Activated CD4-positive, alpha-beta memory T cell treated with anti-CD3 and anti-CD28 coated beads, Interleukin-2, amount 10 ng/mL, durations not matched to agents 7 days and 5 days (primary cell): Measurements from ENCODE around the gene IDE. TPM values are rescaled to one million over a fixed set of nuclear protein-coding genes. Genes with fewer than 3 reads are reported as not detected.

Source experiments
- CTCF ChIA-PET: fragments of 350-600 bp; sonication (Branson Sonifier 250); formaldehyde crosslinking; loops from one replicate; lab custom pipeline; 2021; ENCODE audit warnings: antibody characterized with exemption, inconsistent platforms; lab: Charles Lee
- POLR2A ChIA-PET: fragments of 350-600 bp; sonication (Branson Sonifier 250); formaldehyde crosslinking; loops from one replicate; lab custom pipeline; 2021; ENCODE audit warnings: antibody characterized with exemption; lab: Charles Lee
- DNase-seq: peaks from one replicate; pipeline ENCODE4 v3.0.0-alpha.2; 2020
- H3K27ac Mint-ChIP-seq: one replicate; pipeline ENCODE4 v1.8.0; 2021; ENCODE audit warnings: mild to moderate bottlenecking, mixed read lengths
- H3K27me3 Mint-ChIP-seq: one replicate; pipeline ENCODE4 v1.8.0; 2021; ENCODE audit warnings: mixed read lengths
- H3K36me3 Mint-ChIP-seq: one replicate; pipeline ENCODE4 v1.8.0; 2021; ENCODE audit warnings: low read depth, mixed read lengths
- H3K4me1 Mint-ChIP-seq: one replicate; pipeline ENCODE4 v1.8.0; 2021; ENCODE audit warnings: mixed read lengths
- H3K4me3 Mint-ChIP-seq: one replicate; pipeline ENCODE4 v1.8.0; 2021; ENCODE audit warnings: mild to moderate bottlenecking, mixed read lengths
- H3K9me3 Mint-ChIP-seq: one replicate; pipeline ENCODE4 v1.8.0; 2021; ENCODE audit warnings: mixed read lengths
- total RNA-seq, 2 experiments: library from RNA; stranded (reverse); gene quantifications; one replicate each; pipeline ENCODE4 v1.2.3, GENCODE V29; 2021

Gene IDE
- total RNA-seq, 2 experiments from 2014 or later: 24.6 to 27.9 TPM

- no peaks in the 10 kb centered on the region for H3K27me3 Mint-ChIP-seq
- ChIA-PET CTCF (interaction anchor here (0.8 kb wide), 1 partner anchor 29 kb away, joined by 3 read pairs; no protein-coding TSS in a partner anchor), POLR2A (no interaction called here)
- H3K9me3 Mint-ChIP-seq: peaks cover 11% of the 10 kb centered on the region
- peaks cover 50% of the 10 kb centered on the region for H3K36me3 Mint-ChIP-seq
- H3K4me1 Mint-ChIP-seq: peaks cover 1% of the 10 kb centered on the region
- no peak overlapping the region for H3K4me3 Mint-ChIP-seq
- H3K27ac Mint-ChIP-seq: no peak overlapping the region
- no peak for DNase-seq
Measured at GRCh38 chr10:92552310-92552709, 21.6 kb downstream of the IDE start.

- no peak for DNase-seq
- no peak overlapping the region for H3K27ac Mint-ChIP-seq
- no peak overlapping the region for H3K4me3 Mint-ChIP-seq
- ChIA-PET POLR2A (no interaction called here), CTCF (interaction anchor here (1.2 kb wide), 1 partner anchor 44 kb away, joined by 3 read pairs; no protein-coding TSS in a partner anchor)
- no peaks in the 10 kb centered on the region for H3K27me3 Mint-ChIP-seq
- H3K4me1 Mint-ChIP-seq: peaks cover 1% of the 10 kb centered on the region
- peaks cover 44% of the 10 kb centered on the region for H3K36me3 Mint-ChIP-seq
- peaks cover 11% of the 10 kb centered on the region for H3K9me3 Mint-ChIP-seq
Measured at GRCh38 chr10:92550924-92551323, 23.0 kb downstream of the IDE start.

- DNase-seq: no peak
- Mint-ChIP-seq H3K4me3 (no peak overlapping the region), H3K4me1 (peaks cover 15% of the 10 kb centered on the region), H3K27ac (no peak overlapping the region), H3K36me3 (peaks cover 19% of the 10 kb centered on the region), H3K9me3 (no peaks in the 10 kb centered on the region), H3K27me3 (no peaks in the 10 kb centered on the region)
- ChIA-PET POLR2A (no interaction called here), CTCF (no interaction called here)
Measured at GRCh38 chr10:92547676-92548075, 26.2 kb downstream of the IDE start.

GRCh38 chr10:92545556-92545955 is 28.3 kb downstream of the IDE start:
- Mint-ChIP-seq H3K27me3 (no peaks in the 10 kb centered on the region), H3K36me3 (peaks cover 13% of the 10 kb centered on the region), H3K4me1 (peaks cover 15% of the 10 kb centered on the region), H3K9me3 (no peaks in the 10 kb centered on the region), H3K27ac (no peak overlapping the region), H3K4me3 (no peak overlapping the region)
- ChIA-PET POLR2A (no interaction called here), CTCF (no interaction called here)
- DNase-seq: no peak

- Mint-ChIP-seq H3K9me3 (no peaks in the 10 kb centered on the region), H3K4me3 (no peak overlapping the region), H3K27ac (no peak overlapping the region), H3K36me3 (peaks cover 12% of the 10 kb centered on the region), H3K4me1 (peaks cover 15% of the 10 kb centered on the region), H3K27me3 (no peaks in the 10 kb centered on the region)
- ChIA-PET CTCF (interaction anchor here (0.7 to 1.5 kb wide), 4 partner anchors 27 to 58 kb away, joined by 3 to 5 read pairs (median 4); partner anchors contain the start of gene IDE), POLR2A (interaction anchor here (0.8 kb wide), 1 partner anchor 30 kb away, joined by 3 read pairs; the partner anchor contains the start of gene IDE)
- no peak for DNase-seq
Measured at GRCh38 chr10:92544296-92544695, 29.6 kb downstream of the IDE start.

- no peaks in the 10 kb centered on the region for H3K9me3 Mint-ChIP-seq
- CTCF ChIA-PET: interaction anchor here (2.3 kb wide), 1 partner anchor 25 kb away, joined by 8 read pairs; no protein-coding TSS in a partner anchor
- DNase-seq: no peak
- H3K27ac Mint-ChIP-seq: no peak overlapping the region
- peaks cover 7% of the 10 kb centered on the region for H3K36me3 Mint-ChIP-seq
- POLR2A ChIA-PET: no interaction called here
- peaks cover 15% of the 10 kb centered on the region for H3K4me1 Mint-ChIP-seq
- no peak overlapping the region for H3K4me3 Mint-ChIP-seq
- H3K27me3 Mint-ChIP-seq: no peaks in the 10 kb centered on the region
Measured at GRCh38 chr10:92542458-92542857, 31.4 kb downstream of the IDE start.

- Mint-ChIP-seq H3K36me3 (peaks cover 7% of the 10 kb centered on the region), H3K4me3 (no peak overlapping the region), H3K27me3 (no peaks in the 10 kb centered on the region), H3K9me3 (no peaks in the 10 kb centered on the region), H3K27ac (no peak overlapping the region), H3K4me1 (peaks cover 15% of the 10 kb centered on the region)
- CTCF ChIA-PET: interaction anchor here (0.8 to 2.3 kb wide), 2 partner anchors 25 to 107 kb away, joined by 4 to 8 read pairs; no protein-coding TSS in a partner anchor
- POLR2A ChIA-PET: no interaction called here
- DNase-seq: no peak
Measured at GRCh38 chr10:92541583-92541982, 32.3 kb downstream of the IDE start.

GRCh38 chr10:92538231-92538958 is 35.5 kb downstream of the IDE start:
- Mint-ChIP-seq H3K27me3 (no peaks in the 10 kb centered on the region), H3K4me3 (no peak overlapping the region), H3K4me1 (peaks cover 1% of the 10 kb centered on the region), H3K27ac (no peak overlapping the region), H3K9me3 (no peaks in the 10 kb centered on the region), H3K36me3 (peaks cover 15% of the 10 kb centered on the region)
- DNase-seq: no peak
- ChIA-PET CTCF (no interaction called here), POLR2A (interaction anchor here (0.8 kb wide), 1 partner anchor 10 kb away, joined by 3 read pairs; no protein-coding TSS in a partner anchor)

- no peak for DNase-seq
- no peak overlapping the region for H3K4me3 Mint-ChIP-seq
- no peak overlapping the region for H3K27ac Mint-ChIP-seq
- no peaks in the 10 kb centered on the region for H3K27me3 Mint-ChIP-seq
- no peaks in the 10 kb centered on the region for H3K4me1 Mint-ChIP-seq
- no peaks in the 10 kb centered on the region for H3K9me3 Mint-ChIP-seq
- peaks cover 13% of the 10 kb centered on the region for H3K36me3 Mint-ChIP-seq
- ChIA-PET POLR2A (no interaction called here), CTCF (interaction anchor here (1.6 kb wide), 1 partner anchor 14 kb away, joined by 7 read pairs; no protein-coding TSS in a partner anchor)
Measured at GRCh38 chr10:92530891-92531535, 42.9 kb downstream of the IDE start.

GRCh38 chr10:92530421-92530820 is 43.5 kb downstream of the IDE start:
- Mint-ChIP-seq H3K27me3 (no peaks in the 10 kb centered on the region), H3K4me3 (no peak overlapping the region), H3K9me3 (no peaks in the 10 kb centered on the region), H3K36me3 (peaks cover 11% of the 10 kb centered on the region), H3K4me1 (no peaks in the 10 kb centered on the region), H3K27ac (no peak overlapping the region)
- ChIA-PET POLR2A (no interaction called here), CTCF (interaction anchor here (1.3 to 1.6 kb wide), 2 partner anchors 13 to 44 kb away, joined by 3 to 7 read pairs; partner anchors contain the start of gene IDE)
- no peak for DNase-seq

- H3K27me3 Mint-ChIP-seq: no peaks in the 10 kb centered on the region
- H3K27ac Mint-ChIP-seq: no peak overlapping the region
- H3K4me3 Mint-ChIP-seq: no peak overlapping the region
- ChIA-PET CTCF (interaction anchor here (1.0 kb wide), 1 partner anchor 10 kb away, joined by 4 read pairs; no protein-coding TSS in a partner anchor), POLR2A (no interaction called here)
- DNase-seq: no peak
- H3K36me3 Mint-ChIP-seq: peaks cover 2% of the 10 kb centered on the region
- no peaks in the 10 kb centered on the region for H3K9me3 Mint-ChIP-seq
- no peaks in the 10 kb centered on the region for H3K4me1 Mint-ChIP-seq
Measured at GRCh38 chr10:92527716-92528115, 46.2 kb downstream of the IDE start.

- no peak overlapping the region for H3K4me3 Mint-ChIP-seq
- no peaks in the 10 kb centered on the region for H3K4me1 Mint-ChIP-seq
- ChIA-PET CTCF (interaction anchor here (0.7 to 1.4 kb wide), 3 partner anchors 48 to 52 kb away, joined by 3 to 5 read pairs (median 3); partner anchors contain the start of gene IDE), POLR2A (no interaction called here)
- H3K9me3 Mint-ChIP-seq: no peaks in the 10 kb centered on the region
- no peak for DNase-seq
- no peaks in the 10 kb centered on the region for H3K27me3 Mint-ChIP-seq
- H3K36me3 Mint-ChIP-seq: peaks cover 3% of the 10 kb centered on the region
- H3K27ac Mint-ChIP-seq: no peak overlapping the region
Measured at GRCh38 chr10:92523639-92524038, 50.3 kb downstream of the IDE start.
